Measurements from ENCODE around the gene ELP1. TPM values are rescaled to one million over a fixed set of nuclear protein-coding genes. Genes with fewer than 3 reads are reported as not detected.

ELP1 gene
- total and polyA plus RNA-seq, 9 donors, result 15.7 to 70.9 (median 34.3) TPM

- intact Hi-C loops (cut with DNase I), result no loop called here
- no peaks in the 10 kb centered on the region for H3K9me3 ChIP-seq
- no peaks in the 10 kb centered on the region for H3K27me3 ChIP-seq
- no peaks in the 10 kb centered on the region for H3K4me1 ChIP-seq (ENCODE audit: insufficient read depth)
- TF ChIP-seq CTCF (IDR thresholded peaks at IDR 0.05) (no peak), POLR2A (IDR thresholded peaks at IDR 0.05) (no peak), EP300 (IDR thresholded peaks at IDR 0.05) (no peak)
- 86 to 88% (median 87%) methylated on average over 3 of the region's 3 CpGs for WGBS, 3 donors
- no peak for DNase-seq
- H3K36me3 ChIP-seq, result no peaks in the 10 kb centered on the region
- no peak overlapping the region for H3K4me3 ChIP-seq
- no peak overlapping the region for H3K27ac ChIP-seq
These were observed 70.0 kb downstream of the ELP1 start for GRCh38 chr9:108863891-108864290.

- Histone ChIP-seq H3K4me3 (no peak within 1 kb of the TSS), H3K9me3 (no peaks in the 10 kb centered on the region), H3K4me1 (ENCODE audit: insufficient read depth) (no peaks in the 10 kb centered on the region), H3K36me3 (no peaks in the 10 kb centered on the region), H3K27ac (no peak within 1 kb of the TSS), H3K27me3 (no peaks in the 10 kb centered on the region)
- 96 to 98% (median 97%) methylated on average over 3 of the region's 3 CpGs for WGBS, 3 donors
- intact Hi-C loops (cut with DNase I), result no loop called here
- TF ChIP-seq CTCF (IDR thresholded peaks at IDR 0.05), result no peak
- no peak for TF ChIP-seq POLR2A (IDR thresholded peaks at IDR 0.05)
- no peak for TF ChIP-seq EP300 (IDR thresholded peaks at IDR 0.05)
- no peak for DNase-seq
These were observed 71.9 kb downstream of the ELP1 start, which contains the start of gene ACTL7A for GRCh38 chr9:108861997-108862396. TSS of gene ACTL7A (plus strand) at chr9:108862266. CDS start at chr9:108862323, 57 bp downstream.

GRCh38 chr9:108861464-108861863 is 72.5 kb downstream of the ELP1 start:
- WGBS, 3 donors, result 82 to 96% (median 89%) methylated on average over 7 of the region's 7 CpGs
- Histone ChIP-seq H3K9me3 (no peaks in the 10 kb centered on the region), H3K27me3 (no peaks in the 10 kb centered on the region), H3K4me3 (no peak overlapping the region), H3K4me1 (ENCODE audit: insufficient read depth) (no peaks in the 10 kb centered on the region), H3K36me3 (no peaks in the 10 kb centered on the region), H3K27ac (no peak overlapping the region)
- no peak for DNase-seq
- intact Hi-C loops (cut with DNase I), result no loop called here
- TF ChIP-seq EP300 (IDR thresholded peaks at IDR 0.05), result no peak
- no peak for TF ChIP-seq POLR2A (IDR thresholded peaks at IDR 0.05)
- TF ChIP-seq CTCF (IDR thresholded peaks at IDR 0.05), result no peak

- Histone ChIP-seq H3K27ac (no peak overlapping the region), H3K36me3 (no peaks in the 10 kb centered on the region), H3K4me3 (no peak overlapping the region), H3K9me3 (no peaks in the 10 kb centered on the region), H3K27me3 (no peaks in the 10 kb centered on the region), H3K4me1 (ENCODE audit: insufficient read depth) (no peaks in the 10 kb centered on the region)
- WGBS, 3 donors, result 92 to 98% (median 94%) methylated on average over 2 of the region's 2 CpGs
- no peak for DNase-seq
- TF ChIP-seq EP300 (IDR thresholded peaks at IDR 0.05), result no peak
- no peak for TF ChIP-seq CTCF (IDR thresholded peaks at IDR 0.05)
- TF ChIP-seq POLR2A (IDR thresholded peaks at IDR 0.05), result no peak
- intact Hi-C loops (cut with DNase I), result no loop called here
These were observed 73.2 kb downstream of the ELP1 start for GRCh38 chr9:108860764-108861163.
